ENCODE measurements around the gene COPZ1. TPM values are rescaled to one million over a fixed set of nuclear protein-coding genes. Genes with fewer than 3 reads are reported as not detected.

The COPZ1 gene
- total and polyA plus RNA-seq, 9 of the 15 experiments (the other 6 are each of a cell fraction or from before 2014, with no cell fraction given): 137 to 487 (median 233) TPM

- TF ChIP-seq THAP7 (CRISPR knock-in tag; IDR thresholded peaks at IDR 0.05) (no peak), CREB3L1 (IDR thresholded peaks at IDR 0.05; ENCODE audit: borderline replicate concordance, low read depth) (peak; percentile 24; the same call in 1 of the 2 replicates), PHF8 (IDR thresholded peaks at IDR 0.05; ENCODE audit: borderline replicate concordance, low read length) (no peak), KDM5B (IDR thresholded peaks at IDR 0.05; ENCODE audit: insufficient replicate concordance, low read depth, low read length) (no peak), SOX6 (IDR thresholded peaks at IDR 0.05) (peak; percentile 98), KLF6 (CRISPR knock-in tag; IDR thresholded peaks at IDR 0.05; ENCODE audit: borderline replicate concordance) (no peak), SLC30A9 (CRISPR knock-in tag; IDR thresholded peaks at IDR 0.05) (no peak), ZNF174 (CRISPR knock-in tag; IDR thresholded peaks at IDR 0.05) (no peak), NFE2 (IDR thresholded peaks at IDR 0.05; ENCODE audit: low read depth) (peak; percentile 85), PATZ1 (CRISPR knock-in tag; IDR thresholded peaks at IDR 0.05; ENCODE audit: borderline replicate concordance) (no peak), ZC3H4 (CRISPR knock-in tag; IDR thresholded peaks at IDR 0.05; ENCODE audit: borderline replicate concordance) (no peak), RAD21 (CRISPR knock-in tag; conservative IDR thresholded peaks at IDR 0.05 in 1 of 2, IDR thresholded peaks at IDR 0.05 in 1 of 2) (peak; percentile 67 to 78), BRCA1 (IDR thresholded peaks at IDR 0.05) (no peak), BRCA1 (CRISPR knock-in tag; IDR thresholded peaks at IDR 0.05) (no peak), ZNF316 (IDR thresholded peaks at IDR 0.05) (peak; percentile 99), SETDB1 (IDR thresholded peaks at IDR 0.05; ENCODE audit: low read length) (no peak), ESRRA (IDR thresholded peaks at IDR 0.05; ENCODE audit: borderline replicate concordance, low read depth) (peak; percentile 75), THRB (CRISPR knock-in tag; conservative IDR thresholded peaks at IDR 0.05) (no peak), L3MBTL2 (IDR thresholded peaks at IDR 0.05) (no peak), RCOR1 (IDR thresholded peaks at IDR 0.05; ENCODE audit: borderline replicate concordance in 1 of 2, low read depth in 2 of 2, low read length in 2 of 2) (peak in 1 of 2 experiments; percentile 41; a peak in 1 of 4 replicates), ZNF175 (CRISPR knock-in tag; IDR thresholded peaks at IDR 0.05; ENCODE audit: low read depth) (no peak), HSF4 (CRISPR knock-in tag; IDR thresholded peaks at IDR 0.05; ENCODE audit: borderline replicate concordance) (no peak), BCOR (IDR thresholded peaks at IDR 0.05) (no peak)
Observed at GRCh38 chr12:54337280-54337842, 12.4 kb downstream of the COPZ1 start (continued).
